ENCODE results near the gene ZCCHC14.

DNA sequence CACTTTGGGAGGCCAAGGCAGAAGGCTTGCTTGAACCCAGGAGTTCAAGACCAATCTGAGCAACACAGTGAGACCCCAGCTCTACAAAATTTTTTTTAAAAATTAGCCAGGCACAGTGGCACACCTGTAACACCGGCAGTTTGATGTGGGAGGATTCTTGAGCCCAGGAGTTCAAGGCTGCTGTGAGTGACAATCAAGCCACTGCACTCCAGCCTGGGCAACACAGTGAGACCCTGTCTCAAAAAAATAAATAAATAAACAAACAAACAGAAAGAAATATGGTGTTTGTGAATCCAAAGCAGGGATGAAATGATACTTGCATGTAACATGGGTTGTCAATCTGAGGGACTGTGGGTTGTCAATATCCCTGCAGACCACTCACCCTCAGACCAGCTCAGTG lies 125.9 kb downstream of the ZCCHC14 start:
- TF ChIP-seq CTCF (IDR thresholded peaks at IDR 0.05): no peak
- no peak for TF ChIP-seq POLR2A (IDR thresholded peaks at IDR 0.05)

All from esophagus squamous epithelium (tissue), 4 donors.